Endothelial cell of umbilical vein (primary cell): ENCODE measurements around the gene MSANTD3. TPM values are rescaled to one million over a fixed set of nuclear protein-coding genes. Genes with fewer than 3 reads are reported as not detected.

Source experiments
- BruUV-seq: library from RNA; stranded (reverse); fragments of 400-500 nt; replicated peaks from 2 replicates; lab custom pipeline; 2021; lab: Mats Ljungman, UMichigan
- CTCF ChIA-PET: fragments of 300-600, 350-600 bp; sonication (Branson Sonifier 250); formaldehyde crosslinking; loops from one replicate; lab custom pipeline; 2021; ENCODE audit warnings: antibody characterized with exemption, inconsistent platforms; lab: Charles Lee
- POLR2A ChIA-PET: fragments of 300-600, 350-600 bp; sonication (Branson Sonifier 250); formaldehyde crosslinking; loops from one replicate; lab custom pipeline; 2021; ENCODE audit warnings: antibody characterized with exemption, inconsistent platforms; lab: Charles Lee
- DNase-seq: peaks from one replicate; pipeline ENCODE4 v3.0.0-alpha.2; 2011; ENCODE audit warnings: low read depth, low spot score
- FAIRE-seq: peaks from 2 replicates; lab custom pipeline; 2011; peaks lifted over from hg19 to GRCh38; lab: Jason Lieb, UNC
- H2AFZ ChIP-seq: 2 replicates; pipeline ENCODE4 v1.6.0; 2012; ENCODE audit warnings: low read depth, low read length, control low read depth, inconsistent platforms
- H3K27ac ChIP-seq: 2 replicates; pipeline ENCODE4 v1.5.1; 2011; ENCODE audit warnings: low read depth, mild to moderate bottlenecking, control low read depth, low read length, moderate library complexity; ENCODE audit not compliant: insufficient read depth
- H3K27me3 ChIP-seq, 2 experiments: 2 replicates each; pipeline versions ENCODE4 v1.6.0 to v1.6.1; 2011; ENCODE audit warnings: low read length in 2 of 2, mixed read lengths in 1 of 2; ENCODE audit not compliant: control insufficient read depth in 2 of 2, insufficient read depth in 2 of 2
- H3K36me3 ChIP-seq, 2 experiments: 2 replicates in 1 of 2; 3 replicates in 1 of 2; pipeline ENCODE4 v1.5.1; 2011; ENCODE audit warnings: low read length in 2 of 2, mild to moderate bottlenecking in 1 of 2, moderate library complexity in 1 of 2; ENCODE audit not compliant: control insufficient read depth in 2 of 2, insufficient read depth in 2 of 2; ENCODE audit errors: extremely low read depth in 1 of 2
- H3K4me1 ChIP-seq: 3 replicates; pipeline ENCODE4 v1.5.1; 2011; ENCODE audit warnings: mild to moderate bottlenecking, low read length; ENCODE audit not compliant: control insufficient read depth, insufficient read depth; ENCODE audit errors: extremely low read depth
- H3K4me2 ChIP-seq: 2 replicates; pipeline ENCODE4 v1.6.1; 2011; ENCODE audit warnings: low read length, control low read depth, mixed read lengths; ENCODE audit not compliant: insufficient read depth
- H3K4me3 ChIP-seq, 3 experiments: fragments of 200-600 bp in 1 of 3; sonication (generic), shearing (Covaris generic) in 1 of 3; replicated peaks in 1 of 3; 2 replicates each; pipeline ENCODE4 v1.5.1; 2011 to 2016; ENCODE audit warnings: control low read depth in 3 of 3, low read length in 3 of 3, mild to moderate bottlenecking in 2 of 3, inconsistent platforms in 1 of 3, low read depth in 1 of 3, moderate library complexity in 1 of 3; ENCODE audit not compliant: insufficient read depth in 1 of 3
- H3K79me2 ChIP-seq: 2 replicates; pipeline ENCODE4 v1.6.0; 2012; ENCODE audit warnings: low read length, inconsistent platforms; ENCODE audit not compliant: control insufficient read depth, insufficient read depth
- H3K9ac ChIP-seq: replicated peaks from 2 replicates; pipeline ENCODE3; 2011; ENCODE audit warnings: low read length, control low read depth; ENCODE audit not compliant: insufficient read depth; ENCODE audit errors: extremely low read depth
- H3K9me1 ChIP-seq: replicated peaks from 3 replicates; pipeline ENCODE4 v1.6.0; 2011; ENCODE audit warnings: mild to moderate bottlenecking, low read length; ENCODE audit not compliant: control insufficient read depth, insufficient read depth; ENCODE audit errors: extremely low read depth
- H3K9me3 ChIP-seq: replicated peaks from 2 replicates; pipeline ENCODE4 v1.5.1; 2012; ENCODE audit warnings: low read length, inconsistent platforms; ENCODE audit not compliant: control insufficient read depth, insufficient read depth
- H4K20me1 ChIP-seq: replicated peaks from 2 replicates; pipeline ENCODE3; 2011; ENCODE audit warnings: mild to moderate bottlenecking, low read length; ENCODE audit not compliant: control insufficient read depth, insufficient read depth; ENCODE audit errors: extremely low read depth
- EZH2 ChIP-seq: IDR thresholded peaks from 2 replicates; pipeline ENCODE4 v1.6.1; 2012; ENCODE audit warnings: borderline replicate concordance, low read depth, mild to moderate bottlenecking, moderate library complexity, low read length, inconsistent platforms; ENCODE audit not compliant: severe bottlenecking
- FOS ChIP-seq: IDR thresholded peaks from 2 replicates; pipeline ENCODE4 v1.6.1; 2011; ENCODE audit warnings: mild to moderate bottlenecking, low read length, moderate library complexity, borderline replicate concordance; ENCODE audit not compliant: insufficient read depth
- MYC ChIP-seq: IDR thresholded peaks from one replicate; pipeline ENCODE4 v1.6.1; 2011; ENCODE audit warnings: mild to moderate bottlenecking, low read depth, low read length
- POLR2A ChIP-seq: IDR thresholded peaks from 2 replicates; pipeline ENCODE4 v1.6.1; 2012; ENCODE audit warnings: low read depth, mild to moderate bottlenecking, control low read depth, low read length
- POLR2AphosphoS5 ChIP-seq: IDR thresholded peaks from 2 replicates; pipeline ENCODE4 v1.6.1; 2012; ENCODE audit warnings: low read depth, mild to moderate bottlenecking, control low read depth, low read length, moderate library complexity; ENCODE audit not compliant: insufficient read depth
- dilution Hi-C: fragments of 300-500 bp; cut with MboI; formaldehyde crosslinking; loops from one replicate; pipeline ENCODE4 v1.15.0; 2019; ENCODE audit warnings: low sequenced_read_pairs; ENCODE audit not compliant: extremely low pct_ligation_motif_present
- intact Hi-C: fragments of 100-400 bp; cut with micrococcal nuclease; formaldehyde crosslinking; loops from one replicate; pipeline ENCODE4 v1.10.0; 2022
- polyA plus RNA-seq, 4 experiments: library from polyadenylated mRNA; depleted of rRNA in 3 of 4; stranded (reverse) in 3 of 4; unstranded in 1 of 4; fragments of >200 nt; gene quantifications; 2 replicates each; pipeline versions ENCODE4 v1.2.1 to v1.2.3, GENCODE V29; 2011 to 2012; ENCODE audit warnings: missing spikeins in 1 of 4
- total RNA-seq: library from RNA; stranded (reverse); gene quantifications from 2 replicates; pipeline ENCODE4 v1.2.3, GENCODE V29; 2021
- TF ChIP-seq, protein P1 (sequence below), 2 donors: IDR thresholded peaks; 1 replicate in 1 of 2; 2 replicates in 1 of 2; pipeline ENCODE4 v1.5.1; 2011; ENCODE audit warnings: low read length in 2 of 2, mild to moderate bottlenecking in 2 of 2, moderate library complexity in 2 of 2, control low read depth in 1 of 2, inconsistent platforms in 1 of 2, low read depth in 1 of 2; ENCODE audit not compliant: insufficient read depth in 1 of 2; ENCODE audit errors: extremely low read depth in 1 of 2
- TF ChIP-seq, protein P2 (sequence below): IDR thresholded peaks from 2 replicates; pipeline ENCODE4 v1.6.1; 2011; ENCODE audit not compliant: insufficient read depth, insufficient read length

The MSANTD3 gene
- total and polyA plus RNA-seq, 2 donors (not counting 3 experiments of a cell fraction or from before 2014, with no cell fraction given) = 31.3 to 88.5 TPM

DNA sequence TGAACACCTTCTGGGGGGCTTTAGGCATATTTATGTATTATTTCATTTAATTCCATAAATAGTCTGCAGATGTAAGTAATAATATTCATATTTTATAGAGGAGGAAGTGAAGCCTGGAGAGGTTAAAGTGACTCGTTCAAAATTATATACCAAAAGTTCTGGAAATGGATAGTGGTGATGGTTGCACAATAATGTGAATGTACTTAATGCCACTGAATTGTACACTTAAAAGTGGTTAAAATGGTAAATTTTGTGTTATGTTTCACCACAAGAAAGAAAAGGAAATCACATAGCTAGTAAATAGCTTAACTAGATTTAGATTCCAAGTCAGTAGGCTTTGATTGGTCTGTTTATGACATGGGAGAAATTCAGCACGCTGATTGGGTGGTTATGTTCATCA is 33.0 kb downstream of the MSANTD3 start:
- ChIA-PET CTCF (interaction anchor here (0.8 to 2.0 kb wide), 6 partner anchors 9 to 135 kb away, joined by 3 to 5 read pairs (median 4); no protein-coding TSS in a partner anchor), POLR2A (interaction anchor here (0.6 kb wide), 2 partner anchors 33 to 48 kb away, joined by 3 read pairs; no protein-coding TSS in a partner anchor)
- Histone ChIP-seq H3K27ac (no peak overlapping the region), H3K27me3 (no peaks in the 10 kb centered on the region), H3K9me3 (no peaks in the 10 kb centered on the region), H4K20me1 (no peaks in the 10 kb centered on the region), H3K79me2 (no peaks in the 10 kb centered on the region), H3K9ac (no peak overlapping the region), H3K36me3 (no peaks in the 10 kb centered on the region), H3K4me3 (no peak overlapping the region), H3K4me1 (no peaks in the 10 kb centered on the region), H2AFZ (no peak overlapping the region), H3K9me1 (no peaks in the 10 kb centered on the region), H3K4me2 (no peak overlapping the region)
- TF ChIP-seq, protein P1, sequence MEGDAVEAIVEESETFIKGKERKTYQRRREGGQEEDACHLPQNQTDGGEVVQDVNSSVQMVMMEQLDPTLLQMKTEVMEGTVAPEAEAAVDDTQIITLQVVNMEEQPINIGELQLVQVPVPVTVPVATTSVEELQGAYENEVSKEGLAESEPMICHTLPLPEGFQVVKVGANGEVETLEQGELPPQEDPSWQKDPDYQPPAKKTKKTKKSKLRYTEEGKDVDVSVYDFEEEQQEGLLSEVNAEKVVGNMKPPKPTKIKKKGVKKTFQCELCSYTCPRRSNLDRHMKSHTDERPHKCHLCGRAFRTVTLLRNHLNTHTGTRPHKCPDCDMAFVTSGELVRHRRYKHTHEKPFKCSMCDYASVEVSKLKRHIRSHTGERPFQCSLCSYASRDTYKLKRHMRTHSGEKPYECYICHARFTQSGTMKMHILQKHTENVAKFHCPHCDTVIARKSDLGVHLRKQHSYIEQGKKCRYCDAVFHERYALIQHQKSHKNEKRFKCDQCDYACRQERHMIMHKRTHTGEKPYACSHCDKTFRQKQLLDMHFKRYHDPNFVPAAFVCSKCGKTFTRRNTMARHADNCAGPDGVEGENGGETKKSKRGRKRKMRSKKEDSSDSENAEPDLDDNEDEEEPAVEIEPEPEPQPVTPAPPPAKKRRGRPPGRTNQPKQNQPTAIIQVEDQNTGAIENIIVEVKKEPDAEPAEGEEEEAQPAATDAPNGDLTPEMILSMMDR (IDR thresholded peaks at IDR 0.05; ENCODE audit: extremely low read depth in 1 of 2, insufficient read depth in 1 of 2, low read depth in 1 of 2, low read length in 2 of 2) = no peak
- no peak for TF ChIP-seq POLR2AphosphoS5
- no peak for TF ChIP-seq FOS
- no peak for TF ChIP-seq EZH2
- dilution Hi-C loops = no loop called here
- intact Hi-C loops = no loop called here
- FAIRE-seq (no peak), DNase-seq (no peak)
- BruUV-seq = no TSS peak

DNA sequence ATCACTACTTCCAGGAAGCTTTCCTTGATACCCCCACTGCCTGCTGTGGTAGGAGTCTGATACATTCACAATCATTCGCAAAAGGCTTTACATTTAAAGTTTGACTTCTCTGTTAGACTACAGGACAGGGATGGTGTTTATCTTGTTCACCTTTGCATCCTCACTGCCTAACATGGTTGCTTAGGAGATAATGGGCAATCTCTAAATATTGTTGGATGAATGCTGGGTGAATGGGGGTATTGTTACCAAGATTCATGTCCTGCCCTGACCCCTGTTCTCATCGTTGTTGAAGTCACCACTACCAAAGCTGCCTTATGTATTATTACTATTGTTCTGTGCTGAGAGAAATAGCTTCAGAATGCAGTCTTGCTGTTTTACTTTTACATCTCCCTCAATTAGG is 38.3 kb downstream of the MSANTD3 start:
- DNase-seq (no peak), FAIRE-seq (no peak)
- Histone ChIP-seq H3K4me2 (no peak overlapping the region), H3K27ac (no peak overlapping the region), H3K4me3 (no peak overlapping the region), H3K27me3 (no peaks in the 10 kb centered on the region), H2AFZ (no peak overlapping the region), H3K79me2 (no peaks in the 10 kb centered on the region), H3K36me3 (no peaks in the 10 kb centered on the region), H3K4me1 (no peaks in the 10 kb centered on the region), H3K9me3 (no peaks in the 10 kb centered on the region), H3K9me1 (no peaks in the 10 kb centered on the region), H3K9ac (no peak overlapping the region), H4K20me1 (no peaks in the 10 kb centered on the region)
- CTCF ChIA-PET = no interaction called here
- POLR2A ChIA-PET = no interaction called here
- TF ChIP-seq, protein P2, sequence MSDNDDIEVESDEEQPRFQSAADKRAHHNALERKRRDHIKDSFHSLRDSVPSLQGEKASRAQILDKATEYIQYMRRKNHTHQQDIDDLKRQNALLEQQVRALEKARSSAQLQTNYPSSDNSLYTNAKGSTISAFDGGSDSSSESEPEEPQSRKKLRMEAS = no peak
- TF ChIP-seq POLR2A (no peak), FOS (no peak), EZH2 (no peak), POLR2AphosphoS5 (no peak), MYC (no peak)
- dilution Hi-C loops = no loop called here
- intact Hi-C loops = no loop called here
- no TSS peak for BruUV-seq
